Suprapubic skin (tissue), 4 donors: Measurements from ENCODE around the gene SEMA4G. TPM values are rescaled to one million over a fixed set of nuclear protein-coding genes. Genes with fewer than 3 reads are reported as not detected.
A peak's percentile ranks its signal among the peaks of the same experiment; 100 is the strongest.
"Not testable (repeated sequence)": the region's sequence is repeated elsewhere in the genome, so short reads cannot be mapped to it uniquely, and the experiment has no call there.

Experiments
- DNase-seq, 2 donors: peaks; one replicate each; pipeline ENCODE4 v3.0.0-alpha.2; 2019; ENCODE audit warnings: low spot score in 2 of 2
- H3K27ac ChIP-seq: fragments of 200-600 bp; sonication (generic); one replicate; pipeline ENCODE4 v1.5.1; 2019
- H3K27me3 ChIP-seq: fragments of 200-600 bp; sonication (generic); one replicate; pipeline ENCODE4 v1.5.1; 2019
- H3K36me3 ChIP-seq: fragments of 200-600 bp; sonication (generic); one replicate; pipeline ENCODE4 v1.5.1; 2019
- H3K4me1 ChIP-seq: fragments of 200-600 bp; sonication (generic); one replicate; pipeline ENCODE4 v1.5.1; 2019
- H3K4me3 ChIP-seq: fragments of 200-600 bp; sonication (generic); one replicate; pipeline ENCODE4 v1.5.1; 2019; ENCODE audit warnings: mild to moderate bottlenecking
- H3K9me3 ChIP-seq: fragments of 200-600 bp; sonication (generic); one replicate; pipeline ENCODE4 v1.5.1; 2019
- CTCF ChIP-seq, 2 donors: fragments of 200-600 bp in 1 of 2; fragments of 450-650 bp in 1 of 2; sonication (generic) in 1 of 2; IDR thresholded peaks; one replicate each; pipeline ENCODE4 v1.5.1; 2016 to 2019; ENCODE audit warnings: antibody characterized with exemption in 2 of 2, mild to moderate bottlenecking in 1 of 2, moderate library complexity in 1 of 2
- EP300 ChIP-seq: sonication (generic); formaldehyde crosslinking; IDR thresholded peaks from one replicate; pipeline ENCODE4 v1.6.1; 2017; ENCODE audit warnings: antibody characterized with exemption
- POLR2A ChIP-seq, 2 donors: fragments of 450-650 bp; IDR thresholded peaks; one replicate each; pipeline ENCODE4 v1.6.1; 2017; ENCODE audit warnings: antibody characterized with exemption in 2 of 2, mild to moderate bottlenecking in 2 of 2, moderate library complexity in 2 of 2
- POLR2AphosphoS5 ChIP-seq, 3 donors: sonication (generic); formaldehyde crosslinking; IDR thresholded peaks; one replicate each; pipeline ENCODE4 v1.6.1; 2017; ENCODE audit warnings: antibody characterized with exemption in 3 of 3
- WGBS: methylation state at CpG from one replicate; pipeline ENCODE4 v1.1.5; 2018; 5-methylcytosine and 5-hydroxymethylcytosine counted together
- total RNA-seq, 4 donors: library from RNA; depleted of rRNA; stranded (reverse); fragments of >200 nt; gene quantifications; one replicate each; pipeline ENCODE4 v1.1.0, GENCODE V29; 2016

The SEMA4G gene
- total RNA-seq, 4 donors from 2014 or later = 19.2 to 36.3 (median 30.1) TPM

GRCh38 chr10:100970076-100970913, 991 bp downstream of the SEMA4G start:
- 34% methylated on average over 13 of the region's 13 CpGs for WGBS
- no peaks in the 10 kb centered on the region for H3K27me3 ChIP-seq
- peak overlapping the region; percentile 63 for H3K4me3 ChIP-seq
- no peaks in the 10 kb centered on the region for H3K9me3 ChIP-seq
- peaks cover 7% of the 10 kb centered on the region for H3K36me3 ChIP-seq
- H3K27ac ChIP-seq = no peak overlapping the region
- TF ChIP-seq POLR2A (IDR thresholded peaks at IDR 0.05) = no peak
- TF ChIP-seq CTCF (IDR thresholded peaks at IDR 0.05) = no peak
- no peak for TF ChIP-seq EP300
- TF ChIP-seq POLR2AphosphoS5 (IDR thresholded peaks at IDR 0.05) = no peak
- DNase-seq = peak in 1 of 2 donors; percentile 54
- peaks cover 14% of the 10 kb centered on the region for H3K4me1 ChIP-seq

GRCh38 chr10:100970914-100971811, 1.9 kb downstream of the SEMA4G start:
- Histone ChIP-seq H3K27me3 (no peaks in the 10 kb centered on the region), H3K4me1 (peaks cover 14% of the 10 kb centered on the region), H3K9me3 (no peaks in the 10 kb centered on the region), H3K27ac (no peak overlapping the region), H3K36me3 (no peaks in the 10 kb centered on the region), H3K4me3 (no peak overlapping the region)
- TF ChIP-seq POLR2AphosphoS5 (IDR thresholded peaks at IDR 0.05) (no peak), CTCF (IDR thresholded peaks at IDR 0.05) (no peak)
- peak in 1 of 2 donors; percentile 24 for DNase-seq
- 65% methylated on average over 4 of the region's 4 CpGs for WGBS

GRCh38 chr10:100972115-100972903, 3.0 kb downstream of the SEMA4G start:
- H3K9me3 ChIP-seq = no peaks in the 10 kb centered on the region
- DNase-seq = peak in 1 of 2 donors; percentile 43
- TF ChIP-seq POLR2AphosphoS5 (IDR thresholded peaks at IDR 0.05) (no peak), EP300 (no peak), POLR2A (IDR thresholded peaks at IDR 0.05) (no peak), CTCF (IDR thresholded peaks at IDR 0.05) (no peak)
- 83% methylated on average over 13 of the region's 13 CpGs for WGBS
- H3K36me3 ChIP-seq = no peaks in the 10 kb centered on the region
- no peak overlapping the region for H3K27ac ChIP-seq
- H3K4me3 ChIP-seq = no peak overlapping the region
- no peaks in the 10 kb centered on the region for H3K27me3 ChIP-seq
- peaks cover 14% of the 10 kb centered on the region for H3K4me1 ChIP-seq

GRCh38 chr10:100972904-100973535, 3.7 kb downstream of the SEMA4G start:
- no peak overlapping the region for H3K27ac ChIP-seq
- peaks cover 14% of the 10 kb centered on the region for H3K4me1 ChIP-seq
- H3K36me3 ChIP-seq = no peaks in the 10 kb centered on the region
- no peaks in the 10 kb centered on the region for H3K9me3 ChIP-seq
- DNase-seq = peak in 1 of 2 donors; percentile 33
- 100% methylated on average over 4 of the region's 6 CpGs for WGBS
- TF ChIP-seq POLR2A (IDR thresholded peaks at IDR 0.05) (no peak), POLR2AphosphoS5 (IDR thresholded peaks at IDR 0.05) (no peak), CTCF (IDR thresholded peaks at IDR 0.05) (no peak), EP300 (no peak)
- no peak overlapping the region for H3K4me3 ChIP-seq
- no peaks in the 10 kb centered on the region for H3K27me3 ChIP-seq

- not testable (repeated sequence) for H3K4me1 ChIP-seq, H3K9me3 ChIP-seq, H3K27ac ChIP-seq, H3K27me3 ChIP-seq, H3K4me3 ChIP-seq
- peaks cover 11% of the 10 kb centered on the region for H3K36me3 ChIP-seq
- peak in 1 of 2 donors; percentile 13 for DNase-seq
- 92% methylated on average over 8 of the region's 8 CpGs for WGBS
Measured at GRCh38 chr10:100975397-100975796, 6.1 kb downstream of the SEMA4G start.
